ENCODE measurements around the gene KRTAP10-10.
"Not testable (repeated sequence)": the region's sequence is repeated elsewhere in the genome, so short reads cannot be mapped to it uniquely, and the experiment has no call there.

Gene KRTAP10-10

GRCh38 chr21:44637018-44637850 is at the start of gene KRTAP10-10:
Gene KRTAP10-10, plus strand, starts transcription at chr21:44637356. Its CDS starts 62 bp downstream, at chr21:44637418.
- Histone ChIP-seq H3K9me3 (no peaks in the 10 kb centered on the region), H3K27me3 (peaks cover 7% of the 10 kb centered on the region), H3K36me3 (no peaks in the 10 kb centered on the region), H3K27ac (no peak within 1 kb of the TSS), H3K4me1 (ENCODE audit: control insufficient read depth in 1 of 2, insufficient read depth in 1 of 2, low read depth in 1 of 2, low read length in 1 of 2) (no peaks in the 10 kb centered on the region), H3K4me3 (ENCODE audit: low read depth in 1 of 2, low read length in 1 of 2) (no peak within 1 kb of the TSS)
- no peak for TF ChIP-seq CTCF (IDR thresholded peaks at IDR 0.05)

GRCh38 chr21:44589094-44589493 is 48.1 kb upstream of the KRTAP10-10 start:
- no peak for TF ChIP-seq CTCF (IDR thresholded peaks at IDR 0.05)
- Histone ChIP-seq H3K4me3 (ENCODE audit: low read depth in 1 of 2, low read length in 1 of 2) (no peak overlapping the region), H3K4me1 (ENCODE audit: control insufficient read depth in 1 of 2, insufficient read depth in 1 of 2, low read depth in 1 of 2, low read length in 1 of 2) (no peaks in the 10 kb centered on the region), H3K9me3 (no peaks in the 10 kb centered on the region), H3K27me3 (peaks cover 34% of the 10 kb centered on the region), H3K36me3 (no peaks in the 10 kb centered on the region), H3K27ac (no peak overlapping the region)

- Histone ChIP-seq H3K36me3 (no peaks in the 10 kb centered on the region), H3K4me1 (ENCODE audit: control insufficient read depth in 1 of 2, insufficient read depth in 1 of 2, low read depth in 1 of 2, low read length in 1 of 2) (no peaks in the 10 kb centered on the region), H3K9me3 (no peaks in the 10 kb centered on the region), H3K27ac (no peak overlapping the region), H3K4me3 (ENCODE audit: low read depth in 1 of 2, low read length in 1 of 2) (no peak overlapping the region), H3K27me3 (peaks cover 29% of the 10 kb centered on the region)
- no peak for TF ChIP-seq CTCF (IDR thresholded peaks at IDR 0.05)
Measured at GRCh38 chr21:44589586-44590305, 47.4 kb upstream of the KRTAP10-10 start.

GRCh38 chr21:44590311-44590721 is 46.8 kb upstream of the KRTAP10-10 start:
- H3K4me1 ChIP-seq (ENCODE audit: control insufficient read depth in 1 of 2, insufficient read depth in 1 of 2, low read depth in 1 of 2, low read length in 1 of 2): no peaks in the 10 kb centered on the region

GRCh38 chr21:44590897-44591800 is 46.0 kb upstream of the KRTAP10-10 start:
- not testable (repeated sequence) for H3K27ac ChIP-seq; H3K4me3 ChIP-seq (ENCODE audit: low read depth in 1 of 2, low read length in 1 of 2); H3K4me1 ChIP-seq (ENCODE audit: control insufficient read depth in 1 of 2, insufficient read depth in 1 of 2, low read depth in 1 of 2, low read length in 1 of 2); H3K36me3 ChIP-seq; H3K9me3 ChIP-seq
- H3K27me3 ChIP-seq: peaks cover 31% of the 10 kb centered on the region

More at GRCh38 chr21:44590311-44590721, 46.8 kb upstream of the KRTAP10-10 start:
- peaks cover 27% of the 10 kb centered on the region for H3K27me3 ChIP-seq
- TF ChIP-seq CTCF (IDR thresholded peaks at IDR 0.05): no peak
- H3K4me3 ChIP-seq (ENCODE audit: low read depth in 1 of 2, low read length in 1 of 2): no peak overlapping the region
- H3K9me3 ChIP-seq: no peaks in the 10 kb centered on the region
- no peak overlapping the region for H3K27ac ChIP-seq
- no peaks in the 10 kb centered on the region for H3K36me3 ChIP-seq

GRCh38 chr21:44591801-44592130 is 45.4 kb upstream of the KRTAP10-10 start:
- not testable (repeated sequence) for H3K9me3 ChIP-seq; H3K36me3 ChIP-seq; H3K4me3 ChIP-seq (ENCODE audit: low read depth in 1 of 2, low read length in 1 of 2); H3K4me1 ChIP-seq (ENCODE audit: control insufficient read depth in 1 of 2, insufficient read depth in 1 of 2, low read depth in 1 of 2, low read length in 1 of 2); H3K27ac ChIP-seq
- peaks cover 35% of the 10 kb centered on the region for H3K27me3 ChIP-seq
